Erythroblast (primary cell): ENCODE measurements around the gene MAP3K19.

Experiments used
- GATA1 ChIP-seq: IDR thresholded peaks from 2 replicates; pipeline ENCODE4 v1.6.1; 2011; ENCODE audit warnings: low read depth, mild to moderate bottlenecking, control low read depth, low read length, moderate library complexity
- POLR2A ChIP-seq: IDR thresholded peaks from 2 replicates; pipeline ENCODE4 v1.6.1; 2011; ENCODE audit warnings: mild to moderate bottlenecking, low read length

GRCh38 chr2:135030826-135031225 is 16.4 kb downstream of the MAP3K19 start:
- TF ChIP-seq POLR2A: no peak
- no peak for TF ChIP-seq GATA1
